ENCODE results near the gene WNK4. TPM values are rescaled to one million over a fixed set of nuclear protein-coding genes. Genes with fewer than 3 reads are reported as not detected.

WNK4 gene
- total and polyA plus RNA-seq, 2 donors, result 0.23 to 0.26 TPM

GRCh38 chr17:42779304-42779935, 990 bp upstream of the WNK4 start:
- DNase-seq (ENCODE audit: extremely low spot score), result no peak
- no peaks in the 10 kb centered on the region for H3K36me3 ChIP-seq (ENCODE audit: insufficient read depth)
- 68% methylated on average over 3 of the region's 3 CpGs for WGBS
- H3K27ac ChIP-seq (ENCODE audit: low read depth), result no peak overlapping the region
- H3K4me3 ChIP-seq (ENCODE audit: low read depth, low read length), result no peak overlapping the region
- peaks cover 2% of the 10 kb centered on the region for H3K4me1 ChIP-seq (ENCODE audit: insufficient read depth)

GRCh38 chr17:42780851-42781638, 635 bp downstream of the WNK4 start:
- peaks cover 2% of the 10 kb centered on the region for H3K4me1 ChIP-seq (ENCODE audit: insufficient read depth)
- peak overlapping the region; percentile 34 for H3K4me3 ChIP-seq (ENCODE audit: low read depth, low read length)
- DNase-seq (ENCODE audit: extremely low spot score), result no peak
- no peaks in the 10 kb centered on the region for H3K36me3 ChIP-seq (ENCODE audit: insufficient read depth)
- WGBS, result 5% methylated on average over 39 of the region's 39 CpGs
- no peak overlapping the region for H3K27ac ChIP-seq (ENCODE audit: low read depth)

GRCh38 chr17:42781639-42782165, 1.3 kb downstream of the WNK4 start:
- H3K4me1 ChIP-seq (ENCODE audit: insufficient read depth), result peaks cover 2% of the 10 kb centered on the region
- H3K27ac ChIP-seq (ENCODE audit: low read depth), result no peak overlapping the region
- H3K36me3 ChIP-seq (ENCODE audit: insufficient read depth), result no peaks in the 10 kb centered on the region
- DNase-seq (ENCODE audit: extremely low spot score), result no peak
- WGBS, result 32% methylated on average over 10 of the region's 10 CpGs
- no peak overlapping the region for H3K4me3 ChIP-seq (ENCODE audit: low read depth, low read length)

GRCh38 chr17:42782166-42783061, 2.0 kb downstream of the WNK4 start:
- H3K36me3 ChIP-seq (ENCODE audit: insufficient read depth), result no peaks in the 10 kb centered on the region
- DNase-seq (ENCODE audit: extremely low spot score), result no peak
- WGBS, result 26% methylated on average over 29 of the region's 29 CpGs
- peak overlapping the region; percentile 10 for H3K4me3 ChIP-seq (ENCODE audit: low read depth, low read length)
- H3K27ac ChIP-seq (ENCODE audit: low read depth), result no peak overlapping the region
- H3K4me1 ChIP-seq (ENCODE audit: insufficient read depth), result peaks cover 2% of the 10 kb centered on the region

- Histone ChIP-seq H3K4me1 (ENCODE audit: insufficient read depth) (peaks cover 2% of the 10 kb centered on the region), H3K27ac (ENCODE audit: low read depth) (no peak overlapping the region), H3K36me3 (ENCODE audit: insufficient read depth) (no peaks in the 10 kb centered on the region), H3K4me3 (ENCODE audit: low read depth, low read length) (no peak overlapping the region)
- DNase-seq (ENCODE audit: extremely low spot score), result no peak
- 25% methylated on average over 9 of the region's 9 CpGs for WGBS
These were observed 2.8 kb downstream of the WNK4 start for GRCh38 chr17:42783062-42783790.

GRCh38 chr17:42783791-42784138, 3.4 kb downstream of the WNK4 start:
- DNase-seq (ENCODE audit: extremely low spot score), result no peak
- Histone ChIP-seq H3K4me1 (ENCODE audit: insufficient read depth) (peaks cover 2% of the 10 kb centered on the region), H3K27ac (ENCODE audit: low read depth) (no peak overlapping the region), H3K36me3 (ENCODE audit: insufficient read depth) (no peaks in the 10 kb centered on the region), H3K4me3 (ENCODE audit: low read depth, low read length) (no peak overlapping the region)
- WGBS, result 11% methylated on average over 22 of the region's 22 CpGs

GRCh38 chr17:42784409-42784808, 4.0 kb downstream of the WNK4 start:
- DNase-seq (ENCODE audit: extremely low spot score), result no peak
- Histone ChIP-seq H3K4me3 (ENCODE audit: low read depth, low read length) (no peak overlapping the region), H3K36me3 (ENCODE audit: insufficient read depth) (no peaks in the 10 kb centered on the region), H3K4me1 (ENCODE audit: insufficient read depth) (peaks cover 2% of the 10 kb centered on the region), H3K27ac (ENCODE audit: low read depth) (no peak overlapping the region)
- 17% methylated on average over 25 of the region's 25 CpGs for WGBS

GRCh38 chr17:42784811-42785592, 4.6 kb downstream of the WNK4 start:
- WGBS, result 10% methylated on average over 52 of the region's 52 CpGs
- Histone ChIP-seq H3K4me1 (ENCODE audit: insufficient read depth) (peaks cover 2% of the 10 kb centered on the region), H3K4me3 (ENCODE audit: low read depth, low read length) (no peak overlapping the region)

GRCh38 chr17:42787266-42787665, 6.9 kb downstream of the WNK4 start:
- DNase-seq (ENCODE audit: extremely low spot score), result no peak
- H3K4me1 ChIP-seq (ENCODE audit: insufficient read depth), result no peaks in the 10 kb centered on the region
- no peak overlapping the region for H3K4me3 ChIP-seq (ENCODE audit: low read depth, low read length)
- no peaks in the 10 kb centered on the region for H3K36me3 ChIP-seq (ENCODE audit: insufficient read depth)
- no peak overlapping the region for H3K27ac ChIP-seq (ENCODE audit: low read depth)
- WGBS, result 80% methylated on average over 11 of the region's 11 CpGs

More at GRCh38 chr17:42784811-42785592, 4.6 kb downstream of the WNK4 start:
- Histone ChIP-seq H3K27ac (ENCODE audit: low read depth) (no peak overlapping the region), H3K36me3 (ENCODE audit: insufficient read depth) (no peaks in the 10 kb centered on the region)
- no peak for DNase-seq (ENCODE audit: extremely low spot score)

- no peaks in the 10 kb centered on the region for H3K36me3 ChIP-seq (ENCODE audit: insufficient read depth)
- H3K4me1 ChIP-seq (ENCODE audit: insufficient read depth), result no peaks in the 10 kb centered on the region
- H3K27ac ChIP-seq (ENCODE audit: low read depth), result no peak overlapping the region
- no peak for DNase-seq (ENCODE audit: extremely low spot score)
- WGBS, result 71% methylated on average over 2 of the region's 2 CpGs
- H3K4me3 ChIP-seq (ENCODE audit: low read depth, low read length), result no peak overlapping the region
These were observed 11.5 kb downstream of the WNK4 start for GRCh38 chr17:42791948-42792347.

GRCh38 chr17:42792545-42792944, 12.1 kb downstream of the WNK4 start:
- Histone ChIP-seq H3K4me3 (ENCODE audit: low read depth, low read length) (no peak overlapping the region), H3K27ac (ENCODE audit: low read depth) (no peak overlapping the region), H3K36me3 (ENCODE audit: insufficient read depth) (no peaks in the 10 kb centered on the region), H3K4me1 (ENCODE audit: insufficient read depth) (no peaks in the 10 kb centered on the region)
- DNase-seq (ENCODE audit: extremely low spot score), result no peak
- WGBS, result 65% methylated on average over 5 of the region's 5 CpGs

GRCh38 chr17:42795061-42795460, 14.7 kb downstream of the WNK4 start:
- Histone ChIP-seq H3K36me3 (ENCODE audit: insufficient read depth) (no peaks in the 10 kb centered on the region), H3K4me1 (ENCODE audit: insufficient read depth) (no peaks in the 10 kb centered on the region), H3K27ac (ENCODE audit: low read depth) (no peak overlapping the region), H3K4me3 (ENCODE audit: low read depth, low read length) (no peak overlapping the region)
- 72% methylated on average over 4 of the region's 4 CpGs for WGBS
- DNase-seq (ENCODE audit: extremely low spot score), result no peak
